ENCODE measurements around the gene ARL11.

Gene ARL11

DNA sequence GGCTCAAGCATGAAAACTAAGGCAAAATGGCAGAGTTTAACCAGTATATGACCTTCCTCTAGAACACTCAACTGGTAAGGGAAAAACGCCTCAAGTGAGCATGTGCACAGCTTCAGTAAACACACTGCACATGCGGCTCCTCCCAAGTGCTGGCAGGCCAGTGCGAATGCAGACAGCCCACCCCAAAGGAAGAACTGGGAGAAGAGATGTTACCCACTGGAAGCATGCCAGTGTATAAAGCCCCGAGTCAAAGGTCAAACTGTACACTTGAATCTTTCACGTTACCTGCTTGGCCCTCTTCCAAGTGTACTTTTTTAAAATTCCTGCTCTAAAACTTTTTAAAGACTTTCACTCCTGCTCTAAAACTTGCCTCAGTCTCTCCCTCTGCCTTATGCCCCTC, 23.7 kb upstream of the ARL11 start:
- H2AFZ ChIP-seq (ENCODE audit: low read depth, low read length) = no peak overlapping the region; the same call in 1 of the 2 replicates
- no peaks in the 10 kb centered on the region for H3K36me3 ChIP-seq (replicated peaks; ENCODE audit: low read depth, low read length)
- H3K27ac ChIP-seq (ENCODE audit: low read length) = no peak overlapping the region
- no peaks in the 10 kb centered on the region for H4K20me1 ChIP-seq (ENCODE audit: insufficient read depth, low read length)
- no peaks in the 10 kb centered on the region for H3K79me2 ChIP-seq (ENCODE audit: low read length)
- H3K4me1 ChIP-seq (ENCODE audit: low read length) = peaks cover 6% of the 10 kb centered on the region
- TF ChIP-seq, protein P1, sequence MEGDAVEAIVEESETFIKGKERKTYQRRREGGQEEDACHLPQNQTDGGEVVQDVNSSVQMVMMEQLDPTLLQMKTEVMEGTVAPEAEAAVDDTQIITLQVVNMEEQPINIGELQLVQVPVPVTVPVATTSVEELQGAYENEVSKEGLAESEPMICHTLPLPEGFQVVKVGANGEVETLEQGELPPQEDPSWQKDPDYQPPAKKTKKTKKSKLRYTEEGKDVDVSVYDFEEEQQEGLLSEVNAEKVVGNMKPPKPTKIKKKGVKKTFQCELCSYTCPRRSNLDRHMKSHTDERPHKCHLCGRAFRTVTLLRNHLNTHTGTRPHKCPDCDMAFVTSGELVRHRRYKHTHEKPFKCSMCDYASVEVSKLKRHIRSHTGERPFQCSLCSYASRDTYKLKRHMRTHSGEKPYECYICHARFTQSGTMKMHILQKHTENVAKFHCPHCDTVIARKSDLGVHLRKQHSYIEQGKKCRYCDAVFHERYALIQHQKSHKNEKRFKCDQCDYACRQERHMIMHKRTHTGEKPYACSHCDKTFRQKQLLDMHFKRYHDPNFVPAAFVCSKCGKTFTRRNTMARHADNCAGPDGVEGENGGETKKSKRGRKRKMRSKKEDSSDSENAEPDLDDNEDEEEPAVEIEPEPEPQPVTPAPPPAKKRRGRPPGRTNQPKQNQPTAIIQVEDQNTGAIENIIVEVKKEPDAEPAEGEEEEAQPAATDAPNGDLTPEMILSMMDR (IDR thresholded peaks at IDR 0.05; ENCODE audit: low read depth, low read length) = no peak
- no peak for TF ChIP-seq EZH2phosphoT487 (IDR thresholded peaks at IDR 0.05; ENCODE audit: low read depth)
- H3K9ac ChIP-seq (ENCODE audit: low read length) = no peak overlapping the region
- H3K9me3 ChIP-seq (ENCODE audit: insufficient read depth, low read length) = no peaks in the 10 kb centered on the region
- no peak overlapping the region for H3K4me3 ChIP-seq (ENCODE audit: low read length)
- no peak overlapping the region for H3K4me2 ChIP-seq (ENCODE audit: low read length)
- no peaks in the 10 kb centered on the region for H3K27me3 ChIP-seq (ENCODE audit: low read depth, low read length)

DNA sequence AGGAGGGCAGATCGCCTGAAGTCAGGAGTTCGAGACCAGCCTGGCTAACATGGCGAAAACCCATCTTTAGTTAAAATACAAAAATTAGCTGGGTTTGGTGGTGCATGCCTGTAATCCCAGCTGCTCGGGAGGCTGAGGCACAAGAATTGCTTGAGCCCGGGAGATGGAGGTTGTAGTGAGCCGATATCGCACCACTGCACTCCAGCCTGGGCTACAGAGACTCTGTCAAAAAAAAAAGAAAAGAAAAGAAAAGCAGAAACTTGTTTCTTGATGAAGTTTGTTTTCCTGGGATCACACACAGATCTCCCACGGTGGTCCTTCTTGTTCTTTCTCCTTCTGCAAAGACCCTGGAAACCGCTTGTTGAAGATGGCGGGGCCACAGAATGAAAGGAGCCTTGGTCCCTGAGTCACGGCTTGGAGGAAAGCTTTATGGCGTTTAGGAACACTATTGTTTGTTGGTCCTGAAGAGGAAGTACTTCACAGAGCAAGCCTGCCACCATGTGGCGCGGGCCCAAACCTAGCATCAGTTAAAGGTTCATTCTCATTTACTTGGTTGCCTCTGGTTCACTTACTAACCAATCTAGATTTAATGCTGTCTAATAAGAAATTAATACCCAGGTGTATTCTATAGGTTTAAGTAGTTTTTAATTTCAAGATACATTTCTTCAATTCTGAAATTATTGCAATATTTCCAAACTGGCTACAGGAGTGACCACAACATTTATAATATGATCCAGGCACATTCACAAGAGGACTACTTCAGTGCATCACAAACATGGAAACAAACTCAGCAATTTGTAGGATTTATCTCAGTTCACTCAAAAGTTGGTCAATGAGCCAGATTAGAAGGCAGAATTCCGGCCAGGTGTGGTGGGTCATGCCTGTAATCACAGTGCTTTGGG, 21.3 kb upstream of the ARL11 start:
- Histone ChIP-seq H3K4me1 (ENCODE audit: low read length) (peaks cover 6% of the 10 kb centered on the region), H3K27ac (ENCODE audit: low read length) (no peak overlapping the region), H3K79me2 (ENCODE audit: low read length) (no peaks in the 10 kb centered on the region), H3K4me2 (ENCODE audit: low read length) (peak overlapping the region; percentile 71), H3K27me3 (ENCODE audit: low read depth, low read length) (no peaks in the 10 kb centered on the region), H3K9ac (ENCODE audit: low read length) (peak overlapping the region; percentile 57), H3K9me3 (ENCODE audit: insufficient read depth, low read length) (no peaks in the 10 kb centered on the region), H3K4me3 (ENCODE audit: low read length) (peak overlapping the region; percentile 74), H3K36me3 (replicated peaks; ENCODE audit: low read depth, low read length) (no peaks in the 10 kb centered on the region), H2AFZ (ENCODE audit: low read depth, low read length) (peak overlapping the region; percentile 93), H4K20me1 (ENCODE audit: insufficient read depth, low read length) (no peaks in the 10 kb centered on the region)
- TF ChIP-seq EZH2phosphoT487 (IDR thresholded peaks at IDR 0.05; ENCODE audit: low read depth) = no peak
- TF ChIP-seq, protein P1 (IDR thresholded peaks at IDR 0.05; ENCODE audit: low read depth, low read length) = peak; percentile 93

DNA sequence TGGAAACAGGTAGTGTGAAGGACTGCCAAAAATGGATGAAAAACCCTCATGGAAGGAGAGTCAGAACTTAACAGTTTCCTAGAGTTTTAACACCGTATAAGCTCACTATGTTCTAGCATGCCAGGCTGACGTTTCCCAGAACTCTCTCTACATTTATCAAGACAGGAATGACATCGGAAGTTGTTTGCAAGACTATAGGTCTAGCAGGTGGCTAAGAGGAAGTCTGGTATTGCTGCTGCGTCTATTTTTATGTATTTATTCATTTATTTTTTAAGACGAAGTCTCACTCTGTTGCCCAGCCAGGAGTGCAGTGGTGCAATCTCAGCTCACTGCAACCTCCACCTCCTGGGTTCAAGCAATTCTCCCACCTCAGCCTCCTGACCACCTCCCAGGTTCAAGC, 20.5 kb upstream of the ARL11 start:
- H3K27me3 ChIP-seq (ENCODE audit: low read depth, low read length) = no peaks in the 10 kb centered on the region
- H3K27ac ChIP-seq (ENCODE audit: low read length) = no peak overlapping the region
- H3K4me2 ChIP-seq (ENCODE audit: low read length) = no peak overlapping the region
- H3K36me3 ChIP-seq (replicated peaks; ENCODE audit: low read depth, low read length) = no peaks in the 10 kb centered on the region
- H3K4me3 ChIP-seq (ENCODE audit: low read length) = no peak overlapping the region
- TF ChIP-seq, protein P1 (IDR thresholded peaks at IDR 0.05; ENCODE audit: low read depth, low read length) = no peak
- TF ChIP-seq EZH2phosphoT487 (IDR thresholded peaks at IDR 0.05; ENCODE audit: low read depth) = no peak
- no peaks in the 10 kb centered on the region for H4K20me1 ChIP-seq (ENCODE audit: insufficient read depth, low read length)
- H3K9ac ChIP-seq (ENCODE audit: low read length) = no peak overlapping the region
- no peak overlapping the region for H2AFZ ChIP-seq (ENCODE audit: low read depth, low read length)
- H3K9me3 ChIP-seq (ENCODE audit: insufficient read depth, low read length) = no peaks in the 10 kb centered on the region
- no peaks in the 10 kb centered on the region for H3K79me2 ChIP-seq (ENCODE audit: low read length)
- peaks cover 6% of the 10 kb centered on the region for H3K4me1 ChIP-seq (ENCODE audit: low read length)

DNA sequence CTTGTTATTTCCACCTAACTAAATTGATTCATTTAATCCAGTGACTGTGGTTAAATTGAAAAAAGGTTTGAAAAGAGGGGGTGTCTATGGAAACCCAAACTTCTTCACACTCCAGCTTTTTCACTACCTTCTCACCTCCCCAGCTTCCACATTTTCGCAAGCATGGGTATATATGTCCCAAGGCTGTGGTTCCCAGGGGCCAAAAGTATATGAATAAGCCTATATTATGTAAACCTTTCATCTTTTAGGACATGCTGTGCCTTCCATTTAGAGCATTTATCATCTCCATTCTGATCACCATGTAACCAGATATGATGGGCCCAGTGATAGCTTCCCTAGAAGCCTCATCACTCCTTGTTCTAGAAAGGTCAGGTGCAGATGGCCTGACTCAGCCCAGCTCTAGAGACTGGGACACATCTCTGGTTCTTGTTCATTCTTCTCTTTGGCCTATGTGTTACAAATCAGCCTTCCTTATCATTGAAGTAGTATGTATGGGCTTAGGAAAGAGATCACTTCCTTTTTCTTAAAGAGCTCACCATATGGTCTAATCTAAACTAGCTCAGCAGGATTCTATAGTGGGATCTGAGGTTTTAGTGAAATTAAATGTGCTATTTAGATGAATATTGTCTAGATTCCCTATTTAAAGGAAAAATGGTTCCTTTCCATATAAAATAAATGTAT, 19.5 kb upstream of the ARL11 start:
- Histone ChIP-seq H2AFZ (ENCODE audit: low read depth, low read length) (no peak overlapping the region), H3K27ac (ENCODE audit: low read length) (no peak overlapping the region), H3K9ac (ENCODE audit: low read length) (no peak overlapping the region), H3K4me1 (ENCODE audit: low read length) (peaks cover 6% of the 10 kb centered on the region), H3K79me2 (ENCODE audit: low read length) (no peaks in the 10 kb centered on the region), H3K4me3 (ENCODE audit: low read length) (no peak overlapping the region), H4K20me1 (ENCODE audit: insufficient read depth, low read length) (no peaks in the 10 kb centered on the region), H3K36me3 (replicated peaks; ENCODE audit: low read depth, low read length) (no peaks in the 10 kb centered on the region), H3K9me3 (ENCODE audit: insufficient read depth, low read length) (no peaks in the 10 kb centered on the region), H3K4me2 (ENCODE audit: low read length) (no peak overlapping the region), H3K27me3 (ENCODE audit: low read depth, low read length) (no peaks in the 10 kb centered on the region)
- TF ChIP-seq, protein P1 (IDR thresholded peaks at IDR 0.05; ENCODE audit: low read depth, low read length) = no peak

Data from OCI-LY3 (cell line).